AG04449 (cell line): Measurements from ENCODE around the gene HOXC5.

Experiments used
- CTCF ChIA-PET: fragments of 350-600 bp; formaldehyde crosslinking; extraction: SDS; loops from one replicate; lab custom pipeline; 2021; ENCODE audit warnings: antibody characterized with exemption; lab: Yijun Ruan, JAX
- POLR2A ChIA-PET: fragments of 400-600, 350-600 bp; formaldehyde crosslinking; extraction: SDS; loops from one replicate; lab custom pipeline; 2020; ENCODE audit warnings: antibody characterized with exemption, inconsistent platforms; lab: Yijun Ruan, JAX
- DNase-seq: peaks from one replicate; pipeline ENCODE4 v3.0.0-alpha.2; 2010; ENCODE audit warnings: low read depth, low spot score
- H3K4me3 ChIP-seq: 2 replicates; pipeline ENCODE4 v1.5.1; 2011; ENCODE audit warnings: low read depth, mild to moderate bottlenecking, control low read depth, low read length
- TF ChIP-seq, protein P1 (sequence below): IDR thresholded peaks from one replicate; pipeline ENCODE4 v1.5.1; 2011; ENCODE audit warnings: mild to moderate bottlenecking, moderate library complexity, low read length, control low read depth, inconsistent platforms; ENCODE audit not compliant: insufficient read depth; ENCODE audit errors: missing control alignments

The HOXC5 gene

DNA sequence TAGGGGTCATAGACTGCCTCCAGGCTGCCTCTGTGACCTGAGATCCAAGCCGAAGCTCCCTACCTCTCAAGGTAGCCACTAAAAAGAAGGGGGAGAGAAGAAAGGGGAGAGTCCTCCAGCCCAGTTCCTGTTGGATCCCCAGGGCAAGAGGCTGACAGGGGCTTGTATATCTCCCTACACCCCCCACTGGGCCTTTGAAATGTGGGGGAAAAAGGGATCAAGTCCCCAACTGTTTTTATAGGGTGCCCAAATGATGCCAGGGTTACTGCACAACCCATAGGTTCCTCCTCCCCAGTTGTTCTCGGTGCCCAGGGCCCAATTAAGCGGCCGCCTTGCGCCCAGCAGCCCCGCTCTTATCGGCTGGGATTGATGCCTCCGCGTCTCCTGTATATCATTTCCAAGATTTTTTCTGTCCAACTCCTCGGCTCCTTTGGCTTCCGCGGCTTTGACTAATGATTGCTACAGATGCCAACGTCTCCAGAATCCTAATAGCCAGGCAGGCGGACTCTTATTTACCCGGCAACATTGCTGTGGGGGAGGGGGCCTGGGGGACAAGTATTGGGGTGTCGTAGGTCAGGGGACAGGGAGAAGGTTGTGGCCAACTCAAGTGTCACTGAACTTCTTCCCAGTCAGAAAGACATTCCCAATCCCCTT, 13.1 kb downstream of the HOXC5 start:
- TF ChIP-seq, protein P1, sequence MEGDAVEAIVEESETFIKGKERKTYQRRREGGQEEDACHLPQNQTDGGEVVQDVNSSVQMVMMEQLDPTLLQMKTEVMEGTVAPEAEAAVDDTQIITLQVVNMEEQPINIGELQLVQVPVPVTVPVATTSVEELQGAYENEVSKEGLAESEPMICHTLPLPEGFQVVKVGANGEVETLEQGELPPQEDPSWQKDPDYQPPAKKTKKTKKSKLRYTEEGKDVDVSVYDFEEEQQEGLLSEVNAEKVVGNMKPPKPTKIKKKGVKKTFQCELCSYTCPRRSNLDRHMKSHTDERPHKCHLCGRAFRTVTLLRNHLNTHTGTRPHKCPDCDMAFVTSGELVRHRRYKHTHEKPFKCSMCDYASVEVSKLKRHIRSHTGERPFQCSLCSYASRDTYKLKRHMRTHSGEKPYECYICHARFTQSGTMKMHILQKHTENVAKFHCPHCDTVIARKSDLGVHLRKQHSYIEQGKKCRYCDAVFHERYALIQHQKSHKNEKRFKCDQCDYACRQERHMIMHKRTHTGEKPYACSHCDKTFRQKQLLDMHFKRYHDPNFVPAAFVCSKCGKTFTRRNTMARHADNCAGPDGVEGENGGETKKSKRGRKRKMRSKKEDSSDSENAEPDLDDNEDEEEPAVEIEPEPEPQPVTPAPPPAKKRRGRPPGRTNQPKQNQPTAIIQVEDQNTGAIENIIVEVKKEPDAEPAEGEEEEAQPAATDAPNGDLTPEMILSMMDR, result no peak
- no peak for DNase-seq
- ChIA-PET POLR2A (no interaction called here), CTCF (interaction anchor here (1.7 to 2.9 kb wide), 3 partner anchors 14 to 162 kb away, joined by 4 to 17 read pairs (median 5); partner anchors contain the start of gene HOXC5)
- H3K4me3 ChIP-seq, result no peak overlapping the region

DNA sequence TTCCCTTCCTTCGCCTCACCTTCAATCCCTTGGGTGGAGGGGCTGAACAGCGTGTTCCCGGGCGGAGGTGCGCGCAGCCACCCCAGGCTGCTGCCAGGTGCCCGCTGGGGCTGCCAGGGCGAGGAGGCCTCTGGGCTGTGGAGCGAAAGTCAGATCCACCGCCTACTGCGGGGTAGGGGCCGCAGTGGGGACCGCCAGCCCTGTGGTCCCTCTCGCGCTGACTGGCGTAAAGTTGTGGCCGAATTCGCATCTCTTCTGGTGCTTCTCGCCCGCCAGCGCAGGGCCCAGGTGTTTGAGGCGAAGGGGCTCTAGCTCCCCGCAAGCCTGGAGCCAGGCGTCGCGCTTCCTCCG, 13.9 kb downstream of the HOXC5 start:
- POLR2A ChIA-PET, result no interaction called here
- TF ChIP-seq, protein P1, result no peak
- CTCF ChIA-PET, result interaction anchor here (1.0 kb wide), 1 partner anchor 13 kb away, joined by 3 read pairs; no protein-coding TSS in a partner anchor
- no peak for DNase-seq
- H3K4me3 ChIP-seq, result no peak overlapping the region

GRCh38 chr12:54047160-54047963, 14.5 kb downstream of the HOXC5 start:
- ChIA-PET CTCF (interaction anchor here (1.0 to 1.5 kb wide), 2 partner anchors 12 to 15 kb away, joined by 3 to 5 read pairs; no protein-coding TSS in a partner anchor), POLR2A (no interaction called here)
- TF ChIP-seq, protein P1, result no peak
- DNase-seq, result no peak
- H3K4me3 ChIP-seq, result no peak overlapping the region

GRCh38 chr12:54047964-54048303, 15.1 kb downstream of the HOXC5 start:
- H3K4me3 ChIP-seq, result no peak overlapping the region; the same call in 1 of the 2 replicates
- TF ChIP-seq, protein P1, result no peak
- CTCF ChIA-PET, result interaction anchor here (1.5 kb wide), 1 partner anchor 16 kb away, joined by 5 read pairs; no protein-coding TSS in a partner anchor
- POLR2A ChIA-PET, result no interaction called here
- no peak for DNase-seq

DNA sequence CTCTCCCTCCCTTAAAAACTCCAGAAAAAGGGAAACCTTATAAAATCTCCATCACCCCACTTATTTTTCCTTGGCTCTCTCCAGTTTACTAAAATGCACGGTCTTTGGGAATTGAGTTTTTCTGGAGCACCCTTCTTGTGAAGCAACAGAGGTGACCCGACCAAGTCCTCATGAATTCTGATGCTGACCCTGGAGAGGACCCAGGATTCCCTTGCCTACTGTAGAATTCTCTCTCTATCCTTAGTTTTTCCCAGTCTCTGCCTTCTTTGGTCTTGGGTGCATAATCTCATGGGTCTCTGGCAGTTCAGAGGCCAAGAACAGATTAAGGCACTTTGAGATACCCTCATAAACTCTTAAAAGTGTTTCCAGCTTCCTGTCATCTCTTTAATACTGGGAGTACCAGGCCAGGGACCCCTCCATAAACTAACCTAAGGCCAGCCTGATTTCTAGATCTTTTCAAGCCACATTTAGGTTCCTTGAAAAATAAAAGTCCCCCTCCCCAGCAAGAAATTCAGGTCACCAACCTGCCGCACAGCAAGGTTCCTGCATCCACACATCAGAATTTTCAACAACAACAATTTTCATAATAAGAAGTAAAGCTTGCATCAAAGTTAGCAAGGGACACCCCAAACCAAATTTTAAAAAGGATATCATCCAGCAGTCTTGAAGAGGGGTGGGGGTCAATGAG, 15.7 kb downstream of the HOXC5 start:
- ChIA-PET CTCF (interaction anchor here (1.5 kb wide), 1 partner anchor 16 kb away, joined by 5 read pairs; no protein-coding TSS in a partner anchor), POLR2A (no interaction called here)
- H3K4me3 ChIP-seq, result no peak overlapping the region
- DNase-seq, result no peak
- TF ChIP-seq, protein P1, result no peak
